Measurements from ENCODE around the gene C3orf22. TPM values are rescaled to one million over a fixed set of nuclear protein-coding genes. Genes with fewer than 3 reads are reported as not detected.

Gene C3orf22
- total and polyA plus RNA-seq, 9 of the 15 experiments (the other 6 are each of a cell fraction or from before 2014, with no cell fraction given) = not detected

- intact Hi-C loops (cut with micrococcal nuclease) = no loop called here
- peaks cover 14 to 20% of the 10 kb centered on the region in 2 experiments for H3K4me1 ChIP-seq (replicated peaks in 1 of 2; ENCODE audit: control insufficient read depth in 2 of 2, insufficient read depth in 2 of 2, low read length in 2 of 2)
- H3K4me3 ChIP-seq = no peak overlapping the region
- H3K79me2 ChIP-seq (ENCODE audit: control insufficient read depth, insufficient read depth, low read length) = no peaks in the 10 kb centered on the region
- H3K9ac ChIP-seq (ENCODE audit: insufficient read depth in 1 of 2, low read depth in 2 of 2, low read length in 2 of 2) = no peak overlapping the region
- no peak for TF ChIP-seq DIDO1 (tag; IDR thresholded peaks at IDR 0.05; ENCODE audit: low read depth)
- TF ChIP-seq, protein P1, sequence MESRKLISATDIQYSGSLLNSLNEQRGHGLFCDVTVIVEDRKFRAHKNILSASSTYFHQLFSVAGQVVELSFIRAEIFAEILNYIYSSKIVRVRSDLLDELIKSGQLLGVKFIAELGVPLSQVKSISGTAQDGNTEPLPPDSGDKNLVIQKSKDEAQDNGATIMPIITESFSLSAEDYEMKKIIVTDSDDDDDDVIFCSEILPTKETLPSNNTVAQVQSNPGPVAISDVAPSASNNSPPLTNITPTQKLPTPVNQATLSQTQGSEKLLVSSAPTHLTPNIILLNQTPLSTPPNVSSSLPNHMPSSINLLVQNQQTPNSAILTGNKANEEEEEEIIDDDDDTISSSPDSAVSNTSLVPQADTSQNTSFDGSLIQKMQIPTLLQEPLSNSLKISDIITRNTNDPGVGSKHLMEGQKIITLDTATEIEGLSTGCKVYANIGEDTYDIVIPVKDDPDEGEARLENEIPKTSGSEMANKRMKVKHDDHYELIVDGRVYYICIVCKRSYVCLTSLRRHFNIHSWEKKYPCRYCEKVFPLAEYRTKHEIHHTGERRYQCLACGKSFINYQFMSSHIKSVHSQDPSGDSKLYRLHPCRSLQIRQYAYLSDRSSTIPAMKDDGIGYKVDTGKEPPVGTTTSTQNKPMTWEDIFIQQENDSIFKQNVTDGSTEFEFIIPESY (CRISPR knock-in tag; IDR thresholded peaks at IDR 0.05) = peak; percentile 46; the same call in 1 of the 2 replicates
- in situ Hi-C loops (cut with MboI) = no loop called here
- H2AFZ ChIP-seq (ENCODE audit: low read depth, low read length) = no peak overlapping the region
- no peaks in the 10 kb centered on the region for H4K20me1 ChIP-seq (replicated peaks; ENCODE audit: control insufficient read depth, insufficient read depth, low read length)
- peaks cover 0 to 17% of the 10 kb centered on the region in 2 experiments; a peak in 3 of 5 replicates for H3K27me3 ChIP-seq (ENCODE audit: control insufficient read depth in 2 of 2, insufficient read depth in 2 of 2, low read length in 2 of 2)
- ATAC-seq (no peak), FAIRE-seq (no peak), DNase-seq (ENCODE audit: extremely low read depth in 1 of 4, low spot score in 3 of 4) (no peak)
- peaks cover 2% of the 10 kb centered on the region for H3K9me3 ChIP-seq (replicated peaks; ENCODE audit: control insufficient read depth, insufficient read depth, low read depth, low read length)
- WGBS (ENCODE audit: insufficient coverage, low coverage, missing lambda C conversion rate) = 84% methylated on average over 17 of the region's 57 CpGs
- H3K36me3 ChIP-seq (ENCODE audit: control insufficient read depth, insufficient read depth, low read length) = no peaks in the 10 kb centered on the region
- H3K9me1 ChIP-seq (ENCODE audit: control insufficient read depth, insufficient read depth, low read length) = no peaks in the 10 kb centered on the region
- no TSS peak for BruUV-seq (replicated peaks)
- H3K27ac ChIP-seq (ENCODE audit: extremely low read depth, low read depth, low read length) = no peak overlapping the region
- CTCF ChIA-PET (ENCODE audit: low intra/inter-chr PET ratio) = no interaction called here
- POLR2A ChIA-PET = no interaction called here
- H3K4me2 ChIP-seq (ENCODE audit: insufficient read depth, low read length) = no peak overlapping the region
Measured at GRCh38 chr3:126542340-126543241, 16.1 kb downstream of the C3orf22 start.

All from K562 (cell line).